WTC11 (cell line): ENCODE results near the gene CD59. TPM values are rescaled to one million over a fixed set of nuclear protein-coding genes. Genes with fewer than 3 reads are reported as not detected.

Experiments
- ELF4 ChIP-seq: sonication (generic); formaldehyde crosslinking; IDR thresholded peaks from 2 replicates; pipeline ENCODE4 v1.8.1; 2022; ENCODE audit warnings: low read depth, mild to moderate bottlenecking, moderate library complexity, missing genetic modification reagents
- FOXJ3 ChIP-seq: sonication (generic); formaldehyde crosslinking; IDR thresholded peaks from 2 replicates; pipeline ENCODE4 v1.9.0; 2021; ENCODE audit warnings: missing genetic modification reagents, mild to moderate bottlenecking, borderline replicate concordance
- HMGA2 ChIP-seq: fragments of 250-450 bp; sonication (Bioruptor Pico); IDR thresholded peaks from 2 replicates; pipeline ENCODE4 v1.4.0; 2021; ENCODE audit warnings: mild to moderate bottlenecking, moderate library complexity
- ZNF121 ChIP-seq: sonication (generic); formaldehyde crosslinking; IDR thresholded peaks from 2 replicates; pipeline ENCODE4 v1.8.0; 2023; ENCODE audit warnings: missing genetic modification reagents
- ZNF423 ChIP-seq: fragments of 250-450 bp; sonication (Bioruptor Pico); IDR thresholded peaks from 2 replicates; pipeline ENCODE4 v2.1.2; 2022; ENCODE audit warnings: mild to moderate bottlenecking, moderate library complexity
- ZNF671 ChIP-seq: fragments of 250-450 bp; sonication (Bioruptor Pico); IDR thresholded peaks from 2 replicates; pipeline ENCODE4 v1.8.0; 2021; ENCODE audit warnings: mild to moderate bottlenecking
- total RNA-seq: library from RNA; stranded (reverse); gene quantifications from 3 replicates; pipeline ENCODE4 v1.2.3, GENCODE V29; 2021
- TF ChIP-seq, protein P1 (sequence below): sonication (generic); formaldehyde crosslinking; IDR thresholded peaks from 2 replicates; pipeline ENCODE4 v1.8.0; 2022; ENCODE audit warnings: missing genetic modification reagents
- TF ChIP-seq, protein P2 (sequence below): fragments of 250-450 bp; sonication (Bioruptor Pico); IDR thresholded peaks from 2 replicates; pipeline ENCODE4 v1.9.0; 2021; ENCODE audit warnings: moderate library complexity, mild to moderate bottlenecking, inconsistent platforms, borderline replicate concordance
- TF ChIP-seq, protein P3 (sequence below): sonication (generic); formaldehyde crosslinking; IDR thresholded peaks from 2 replicates; pipeline ENCODE4 v1.8.1; 2022; ENCODE audit warnings: low read depth, mild to moderate bottlenecking, moderate library complexity, missing genetic modification reagents, borderline replicate concordance
- TF ChIP-seq, protein P4 (sequence below): sonication (generic); formaldehyde crosslinking; IDR thresholded peaks from 2 replicates; pipeline ENCODE4 v1.8.0; 2023; ENCODE audit warnings: missing genetic modification reagents, mild to moderate bottlenecking, borderline replicate concordance
- TF ChIP-seq, protein P5 (sequence below): sonication (generic); formaldehyde crosslinking; IDR thresholded peaks from 2 replicates; pipeline ENCODE4 v1.8.1; 2022; ENCODE audit warnings: mild to moderate bottlenecking, missing genetic modification reagents, moderate library complexity, borderline replicate concordance
- TF ChIP-seq, protein P6 (sequence below): sonication (generic); formaldehyde crosslinking; IDR thresholded peaks from 2 replicates; pipeline ENCODE4 v1.8.1; 2023; ENCODE audit warnings: mild to moderate bottlenecking, missing genetic modification reagents, moderate library complexity

The CD59 gene
- total RNA-seq, 1 experiment from 2014 or later = 65.8 TPM

DNA sequence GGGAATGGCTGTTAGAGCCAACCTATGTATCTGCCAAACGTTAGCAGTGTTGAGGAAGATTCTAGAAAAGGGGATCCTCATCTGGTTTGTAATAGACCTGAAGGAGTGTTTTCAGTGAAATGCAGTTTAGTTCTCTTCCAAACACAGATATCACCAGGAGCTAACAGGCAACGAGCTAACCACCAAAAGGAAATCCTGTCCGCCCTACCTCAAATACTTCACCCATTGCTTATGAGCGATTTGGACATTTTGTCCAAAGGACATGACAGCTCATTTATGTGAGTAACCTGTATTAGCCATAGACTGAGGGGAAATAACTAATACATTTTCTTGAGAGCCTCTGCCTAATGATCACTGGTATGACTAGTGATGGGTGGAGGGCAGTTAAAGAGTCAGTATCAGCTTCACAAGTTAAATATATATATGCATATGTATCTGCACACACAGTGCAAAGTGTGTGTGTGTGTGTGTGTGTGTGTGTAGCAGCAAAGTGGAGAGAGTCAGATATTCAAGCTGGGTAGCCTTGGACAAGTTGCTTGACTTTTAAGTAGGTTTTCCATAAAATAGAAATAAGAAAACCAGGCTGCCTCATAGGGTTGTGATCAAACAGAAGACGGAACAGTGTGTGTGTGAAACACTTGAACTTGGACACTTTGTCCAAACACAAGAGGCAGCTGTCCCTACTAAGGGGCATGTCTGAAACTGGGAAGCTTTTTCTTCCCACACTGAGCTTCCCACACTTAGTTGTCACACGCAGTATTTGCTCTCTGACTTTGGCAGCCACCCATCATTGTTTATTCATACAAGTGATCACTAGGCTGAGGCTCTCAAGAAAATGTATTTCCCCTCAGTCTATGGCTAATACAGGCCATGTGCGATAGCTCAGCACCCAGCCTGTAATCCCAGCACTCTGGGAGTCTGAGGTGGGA, 34.7 kb downstream of the CD59 start (continued):
- TF ChIP-seq, protein P1, sequence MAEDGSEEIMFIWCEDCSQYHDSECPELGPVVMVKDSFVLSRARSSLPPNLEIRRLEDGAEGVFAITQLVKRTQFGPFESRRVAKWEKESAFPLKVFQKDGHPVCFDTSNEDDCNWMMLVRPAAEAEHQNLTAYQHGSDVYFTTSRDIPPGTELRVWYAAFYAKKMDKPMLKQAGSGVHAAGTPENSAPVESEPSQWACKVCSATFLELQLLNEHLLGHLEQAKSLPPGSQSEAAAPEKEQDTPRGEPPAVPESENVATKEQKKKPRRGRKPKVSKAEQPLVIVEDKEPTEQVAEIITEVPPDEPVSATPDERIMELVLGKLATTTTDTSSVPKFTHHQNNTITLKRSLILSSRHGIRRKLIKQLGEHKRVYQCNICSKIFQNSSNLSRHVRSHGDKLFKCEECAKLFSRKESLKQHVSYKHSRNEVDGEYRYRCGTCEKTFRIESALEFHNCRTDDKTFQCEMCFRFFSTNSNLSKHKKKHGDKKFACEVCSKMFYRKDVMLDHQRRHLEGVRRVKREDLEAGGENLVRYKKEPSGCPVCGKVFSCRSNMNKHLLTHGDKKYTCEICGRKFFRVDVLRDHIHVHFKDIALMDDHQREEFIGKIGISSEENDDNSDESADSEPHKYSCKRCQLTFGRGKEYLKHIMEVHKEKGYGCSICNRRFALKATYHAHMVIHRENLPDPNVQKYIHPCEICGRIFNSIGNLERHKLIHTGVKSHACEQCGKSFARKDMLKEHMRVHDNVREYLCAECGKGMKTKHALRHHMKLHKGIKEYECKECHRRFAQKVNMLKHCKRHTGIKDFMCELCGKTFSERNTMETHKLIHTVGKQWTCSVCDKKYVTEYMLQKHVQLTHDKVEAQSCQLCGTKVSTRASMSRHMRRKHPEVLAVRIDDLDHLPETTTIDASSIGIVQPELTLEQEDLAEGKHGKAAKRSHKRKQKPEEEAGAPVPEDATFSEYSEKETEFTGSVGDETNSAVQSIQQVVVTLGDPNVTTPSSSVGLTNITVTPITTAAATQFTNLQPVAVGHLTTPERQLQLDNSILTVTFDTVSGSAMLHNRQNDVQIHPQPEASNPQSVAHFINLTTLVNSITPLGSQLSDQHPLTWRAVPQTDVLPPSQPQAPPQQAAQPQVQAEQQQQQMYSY (CRISPR knock-in tag) = no peak
- TF ChIP-seq HMGA2 (no peak), ZNF121 (CRISPR knock-in tag) (no peak), ELF4 (no peak), ZNF671 (CRISPR knock-in tag) (no peak), ZNF423 (no peak), FOXJ3 (no peak)
- TF ChIP-seq, protein P2, sequence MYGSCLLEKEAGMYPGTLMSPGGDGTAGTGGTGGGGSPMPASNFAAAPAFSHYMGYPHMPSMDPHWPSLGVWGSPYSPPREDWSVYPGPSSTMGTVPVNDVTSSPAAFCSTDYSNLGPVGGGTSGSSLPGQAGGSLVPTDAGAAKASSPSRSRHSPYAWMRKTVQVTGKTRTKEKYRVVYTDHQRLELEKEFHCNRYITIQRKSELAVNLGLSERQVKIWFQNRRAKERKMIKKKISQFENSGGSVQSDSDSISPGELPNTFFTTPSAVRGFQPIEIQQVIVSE = no peak
- TF ChIP-seq, protein P3, sequence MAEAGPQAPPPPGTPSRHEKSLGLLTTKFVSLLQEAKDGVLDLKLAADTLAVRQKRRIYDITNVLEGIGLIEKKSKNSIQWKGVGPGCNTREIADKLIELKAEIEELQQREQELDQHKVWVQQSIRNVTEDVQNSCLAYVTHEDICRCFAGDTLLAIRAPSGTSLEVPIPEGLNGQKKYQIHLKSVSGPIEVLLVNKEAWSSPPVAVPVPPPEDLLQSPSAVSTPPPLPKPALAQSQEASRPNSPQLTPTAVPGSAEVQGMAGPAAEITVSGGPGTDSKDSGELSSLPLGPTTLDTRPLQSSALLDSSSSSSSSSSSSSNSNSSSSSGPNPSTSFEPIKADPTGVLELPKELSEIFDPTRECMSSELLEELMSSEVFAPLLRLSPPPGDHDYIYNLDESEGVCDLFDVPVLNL (CRISPR knock-in tag) = no peak
- TF ChIP-seq, protein P4, sequence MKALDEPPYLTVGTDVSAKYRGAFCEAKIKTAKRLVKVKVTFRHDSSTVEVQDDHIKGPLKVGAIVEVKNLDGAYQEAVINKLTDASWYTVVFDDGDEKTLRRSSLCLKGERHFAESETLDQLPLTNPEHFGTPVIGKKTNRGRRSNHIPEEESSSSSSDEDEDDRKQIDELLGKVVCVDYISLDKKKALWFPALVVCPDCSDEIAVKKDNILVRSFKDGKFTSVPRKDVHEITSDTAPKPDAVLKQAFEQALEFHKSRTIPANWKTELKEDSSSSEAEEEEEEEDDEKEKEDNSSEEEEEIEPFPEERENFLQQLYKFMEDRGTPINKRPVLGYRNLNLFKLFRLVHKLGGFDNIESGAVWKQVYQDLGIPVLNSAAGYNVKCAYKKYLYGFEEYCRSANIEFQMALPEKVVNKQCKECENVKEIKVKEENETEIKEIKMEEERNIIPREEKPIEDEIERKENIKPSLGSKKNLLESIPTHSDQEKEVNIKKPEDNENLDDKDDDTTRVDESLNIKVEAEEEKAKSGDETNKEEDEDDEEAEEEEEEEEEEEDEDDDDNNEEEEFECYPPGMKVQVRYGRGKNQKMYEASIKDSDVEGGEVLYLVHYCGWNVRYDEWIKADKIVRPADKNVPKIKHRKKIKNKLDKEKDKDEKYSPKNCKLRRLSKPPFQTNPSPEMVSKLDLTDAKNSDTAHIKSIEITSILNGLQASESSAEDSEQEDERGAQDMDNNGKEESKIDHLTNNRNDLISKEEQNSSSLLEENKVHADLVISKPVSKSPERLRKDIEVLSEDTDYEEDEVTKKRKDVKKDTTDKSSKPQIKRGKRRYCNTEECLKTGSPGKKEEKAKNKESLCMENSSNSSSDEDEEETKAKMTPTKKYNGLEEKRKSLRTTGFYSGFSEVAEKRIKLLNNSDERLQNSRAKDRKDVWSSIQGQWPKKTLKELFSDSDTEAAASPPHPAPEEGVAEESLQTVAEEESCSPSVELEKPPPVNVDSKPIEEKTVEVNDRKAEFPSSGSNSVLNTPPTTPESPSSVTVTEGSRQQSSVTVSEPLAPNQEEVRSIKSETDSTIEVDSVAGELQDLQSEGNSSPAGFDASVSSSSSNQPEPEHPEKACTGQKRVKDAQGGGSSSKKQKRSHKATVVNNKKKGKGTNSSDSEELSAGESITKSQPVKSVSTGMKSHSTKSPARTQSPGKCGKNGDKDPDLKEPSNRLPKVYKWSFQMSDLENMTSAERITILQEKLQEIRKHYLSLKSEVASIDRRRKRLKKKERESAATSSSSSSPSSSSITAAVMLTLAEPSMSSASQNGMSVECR (CRISPR knock-in tag) = no peak
- TF ChIP-seq, protein P5, sequence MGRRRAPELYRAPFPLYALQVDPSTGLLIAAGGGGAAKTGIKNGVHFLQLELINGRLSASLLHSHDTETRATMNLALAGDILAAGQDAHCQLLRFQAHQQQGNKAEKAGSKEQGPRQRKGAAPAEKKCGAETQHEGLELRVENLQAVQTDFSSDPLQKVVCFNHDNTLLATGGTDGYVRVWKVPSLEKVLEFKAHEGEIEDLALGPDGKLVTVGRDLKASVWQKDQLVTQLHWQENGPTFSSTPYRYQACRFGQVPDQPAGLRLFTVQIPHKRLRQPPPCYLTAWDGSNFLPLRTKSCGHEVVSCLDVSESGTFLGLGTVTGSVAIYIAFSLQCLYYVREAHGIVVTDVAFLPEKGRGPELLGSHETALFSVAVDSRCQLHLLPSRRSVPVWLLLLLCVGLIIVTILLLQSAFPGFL (CRISPR knock-in tag) = no peak
- TF ChIP-seq, protein P6, sequence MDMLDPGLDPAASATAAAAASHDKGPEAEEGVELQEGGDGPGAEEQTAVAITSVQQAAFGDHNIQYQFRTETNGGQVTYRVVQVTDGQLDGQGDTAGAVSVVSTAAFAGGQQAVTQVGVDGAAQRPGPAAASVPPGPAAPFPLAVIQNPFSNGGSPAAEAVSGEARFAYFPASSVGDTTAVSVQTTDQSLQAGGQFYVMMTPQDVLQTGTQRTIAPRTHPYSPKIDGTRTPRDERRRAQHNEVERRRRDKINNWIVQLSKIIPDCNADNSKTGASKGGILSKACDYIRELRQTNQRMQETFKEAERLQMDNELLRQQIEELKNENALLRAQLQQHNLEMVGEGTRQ = no peak
